Psoas muscle (tissue), 8 donors: ENCODE results near the gene SH3D19. TPM values are rescaled to one million over a fixed set of nuclear protein-coding genes. Genes with fewer than 3 reads are reported as not detected.

Source experiments
- ATAC-seq, 4 donors: fragments of 200-7000 bp; cut with Tn5 transposase; one replicate each; pipeline ENCODE4 v1.9.1; 2020; ENCODE audit warnings: moderate library complexity in 3 of 4, mild to moderate bottlenecking in 2 of 4
- DNase-seq, 2 donors: peaks; one replicate each; pipeline ENCODE4 v3.0.0-alpha.2; 2020
- H3K27ac ChIP-seq: fragments of 200-600 bp; one replicate; pipeline ENCODE4 v1.8.0; 2022
- H3K27me3 ChIP-seq, 3 donors: fragments of 200-600 bp in 1 of 3; one replicate each; pipeline versions ENCODE4 v1.6.1 to v1.8.0; 2013 to 2022; ENCODE audit warnings: low read length in 2 of 3, mild to moderate bottlenecking in 2 of 3, moderate library complexity in 1 of 3; ENCODE audit not compliant: insufficient read depth in 3 of 3
- H3K36me3 ChIP-seq, 2 donors: fragments of 200-600 bp in 1 of 2; one replicate each; pipeline versions ENCODE4 v1.6.1 to v1.8.0; 2013 to 2022; ENCODE audit warnings: low read depth in 1 of 2, mild to moderate bottlenecking in 1 of 2, moderate library complexity in 1 of 2; ENCODE audit not compliant: insufficient read depth in 1 of 2
- H3K4me1 ChIP-seq: fragments of 200-600 bp; one replicate; pipeline ENCODE4 v1.8.0; 2022
- H3K4me3 ChIP-seq: fragments of 200-600 bp; one replicate; pipeline ENCODE4 v1.8.0; 2022; ENCODE audit warnings: mild to moderate bottlenecking
- H3K9me3 ChIP-seq: fragments of 200-600 bp; one replicate; pipeline ENCODE4 v1.8.0; 2022
- WGBS, 3 donors: extraction: QIAGEN DNeasy Blood & Tissue Kit; methylation state at CpG; one replicate each; pipeline versions ENCODE4 v1.1.6 to v1.1.7; 2013; 5-methylcytosine and 5-hydroxymethylcytosine counted together
- intact Hi-C, 2 donors: fragments of 100-400 bp; cut with DNase I; formaldehyde crosslinking; loops; one replicate each; pipeline versions ENCODE4 v1.11.0 to v1.14.2; 2022
- polyA plus RNA-seq, 3 donors: library from polyadenylated mRNA; stranded (reverse); fragments of 200-250 nt; gene quantifications; one replicate each; pipeline ENCODE4 v1.2.3, GENCODE V29; 2013
- total RNA-seq, 4 donors: library from RNA; stranded (reverse); fragmentation: NEBNext Ultra II Directional in 2 of 4; extraction: Animal tissue kit (Norgen Biotek cat#: 25700) in 2 of 4; gene quantifications; one replicate each; pipeline versions ENCODE4 v1.2.1 to v1.2.4, GENCODE V29; 2021 to 2023
- TF ChIP-seq, protein P1 (sequence below): fragments of 200-600 bp; IDR thresholded peaks from one replicate; pipeline ENCODE4 v1.8.0; 2022; ENCODE audit warnings: antibody characterized with exemption
- donor health status: healthy with polysubstance abuse.
- donor health status: DM: no; HTN: no; CAD: no; lungs with moderate emphysema.
- donor health status: Bipolar disorder and iron deficiency.
- donor health status: healthy.
- donor health status: DM: yes; HTN: yes; CAD: no.
- donor health status: DM: no; HTN: no; CAD: no.
- donor health status: DM: no; HTN: no; CAD: no.
- donor health status: DM: yes; HTN: yes; CAD: no.

Gene SH3D19
- total and polyA plus RNA-seq, 7 donors, result 7.0 to 59.0 (median 26.9) TPM

DNA sequence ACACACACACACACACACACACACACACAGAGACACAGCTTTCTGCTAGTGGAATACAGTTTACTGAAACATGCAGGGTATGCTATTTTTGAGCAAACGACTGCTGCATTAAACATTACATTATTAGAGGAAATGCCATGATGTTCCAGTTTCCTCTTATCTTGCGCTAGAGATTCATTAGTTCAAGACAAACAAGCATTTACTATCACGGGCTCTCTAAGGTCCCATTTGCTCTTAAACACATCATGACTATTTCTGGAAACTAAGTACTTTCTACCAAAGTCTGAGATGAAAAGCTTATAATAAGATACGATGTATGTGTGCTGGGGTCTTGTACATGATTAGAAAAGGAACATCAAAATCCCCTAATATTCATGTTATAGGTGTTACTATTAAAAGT is 177.1 kb downstream of the SH3D19 start:
- peaks cover 0 to 52% of the 10 kb centered on the region in 2 donors for H3K36me3 ChIP-seq
- intact Hi-C loops, result no loop called here

DNA sequence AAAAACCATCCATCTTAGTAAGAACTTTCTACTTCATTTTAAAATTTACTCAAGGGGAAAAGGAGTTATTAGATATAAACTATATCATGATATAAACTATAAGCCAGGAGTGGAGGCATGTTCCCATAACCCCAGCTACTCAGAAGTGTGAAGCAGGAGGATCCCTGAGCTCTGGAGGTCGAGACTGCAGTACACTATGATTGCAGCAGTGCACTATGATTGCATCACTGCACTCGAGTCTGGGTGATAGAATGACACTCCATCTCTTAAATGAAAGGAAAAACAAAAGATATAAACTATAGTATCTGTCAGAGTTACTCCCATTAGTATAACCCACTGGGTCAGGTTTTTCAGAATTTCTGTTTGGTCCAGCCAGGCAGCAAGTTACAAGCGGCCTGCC is 178.4 kb downstream of the SH3D19 start:
- Histone ChIP-seq H3K4me3 (no peak overlapping the region), H3K27ac (no peak overlapping the region), H3K9me3 (no peaks in the 10 kb centered on the region), H3K27me3 (no peaks in the 10 kb centered on the region), H3K36me3 (peaks cover 0 to 65% of the 10 kb centered on the region in 2 donors), H3K4me1 (no peaks in the 10 kb centered on the region)
- TF ChIP-seq, protein P1, sequence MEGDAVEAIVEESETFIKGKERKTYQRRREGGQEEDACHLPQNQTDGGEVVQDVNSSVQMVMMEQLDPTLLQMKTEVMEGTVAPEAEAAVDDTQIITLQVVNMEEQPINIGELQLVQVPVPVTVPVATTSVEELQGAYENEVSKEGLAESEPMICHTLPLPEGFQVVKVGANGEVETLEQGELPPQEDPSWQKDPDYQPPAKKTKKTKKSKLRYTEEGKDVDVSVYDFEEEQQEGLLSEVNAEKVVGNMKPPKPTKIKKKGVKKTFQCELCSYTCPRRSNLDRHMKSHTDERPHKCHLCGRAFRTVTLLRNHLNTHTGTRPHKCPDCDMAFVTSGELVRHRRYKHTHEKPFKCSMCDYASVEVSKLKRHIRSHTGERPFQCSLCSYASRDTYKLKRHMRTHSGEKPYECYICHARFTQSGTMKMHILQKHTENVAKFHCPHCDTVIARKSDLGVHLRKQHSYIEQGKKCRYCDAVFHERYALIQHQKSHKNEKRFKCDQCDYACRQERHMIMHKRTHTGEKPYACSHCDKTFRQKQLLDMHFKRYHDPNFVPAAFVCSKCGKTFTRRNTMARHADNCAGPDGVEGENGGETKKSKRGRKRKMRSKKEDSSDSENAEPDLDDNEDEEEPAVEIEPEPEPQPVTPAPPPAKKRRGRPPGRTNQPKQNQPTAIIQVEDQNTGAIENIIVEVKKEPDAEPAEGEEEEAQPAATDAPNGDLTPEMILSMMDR, result no peak
- WGBS, 3 donors, result 84 to 92% (median 88%) methylated on average over 3 of the region's 3 CpGs
- ATAC-seq (no peak), DNase-seq (no peak)
- intact Hi-C loops, result no loop called here

More for the DNA sequence above, 177.1 kb downstream of the SH3D19 start:
- Histone ChIP-seq H3K27ac (no peak overlapping the region), H3K9me3 (no peaks in the 10 kb centered on the region), H3K4me3 (no peak overlapping the region), H3K4me1 (no peaks in the 10 kb centered on the region), H3K27me3 (no peaks in the 10 kb centered on the region)
- TF ChIP-seq, protein P1, result no peak
- WGBS, 3 donors, result 85 to 92% (median 90%) methylated on average over 4 of the region's 4 CpGs
- DNase-seq, result no peak
- no peak for ATAC-seq

DNA sequence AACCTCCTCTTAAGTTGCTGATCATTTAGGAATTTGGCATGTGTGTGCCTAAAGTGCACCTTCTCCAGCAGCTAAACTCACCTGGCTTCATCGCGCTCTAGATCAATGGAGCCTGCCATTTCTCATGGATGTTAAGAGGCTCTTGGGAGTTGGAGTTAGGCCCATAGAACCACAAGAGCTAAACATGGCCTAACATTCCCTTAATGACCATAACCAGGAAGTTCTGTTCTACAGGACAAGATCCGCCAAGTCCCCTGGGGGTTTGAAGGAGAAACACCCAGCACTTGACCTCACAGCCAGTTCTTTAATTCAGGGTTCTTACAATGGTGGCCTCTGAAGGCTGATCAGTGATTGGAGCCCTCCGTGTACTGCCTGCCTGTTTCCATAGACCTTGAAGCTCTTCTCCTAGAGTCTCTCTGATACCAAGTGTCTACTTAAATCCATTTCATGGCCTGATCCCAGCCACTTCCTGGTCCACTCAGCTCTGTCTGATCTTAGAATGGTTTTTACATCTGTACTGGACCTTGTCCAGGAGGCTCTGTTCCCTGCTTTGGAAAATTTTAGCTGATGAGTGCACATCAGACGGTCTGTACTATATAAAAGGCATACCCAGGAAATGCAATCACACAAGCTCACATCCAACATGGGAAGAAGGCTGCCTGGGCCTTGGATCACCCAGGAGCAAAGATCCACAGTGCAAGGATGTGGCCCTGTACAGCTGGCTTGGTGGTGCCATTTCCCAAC is 180.9 kb downstream of the SH3D19 start:
- 74 to 83% (median 82%) methylated on average over 5 of the region's 5 CpGs for WGBS, 3 donors
- Histone ChIP-seq H3K4me1 (no peaks in the 10 kb centered on the region), H3K36me3 (peaks cover 0 to 87% of the 10 kb centered on the region in 2 donors), H3K27me3 (no peaks in the 10 kb centered on the region), H3K9me3 (no peaks in the 10 kb centered on the region), H3K4me3 (no peak overlapping the region), H3K27ac (no peak overlapping the region)
- TF ChIP-seq, protein P1, result no peak
- DNase-seq (no peak), ATAC-seq (peak in 2 of 4 donors; percentile 30 to 32)
- intact Hi-C loops, result no loop called here

DNA sequence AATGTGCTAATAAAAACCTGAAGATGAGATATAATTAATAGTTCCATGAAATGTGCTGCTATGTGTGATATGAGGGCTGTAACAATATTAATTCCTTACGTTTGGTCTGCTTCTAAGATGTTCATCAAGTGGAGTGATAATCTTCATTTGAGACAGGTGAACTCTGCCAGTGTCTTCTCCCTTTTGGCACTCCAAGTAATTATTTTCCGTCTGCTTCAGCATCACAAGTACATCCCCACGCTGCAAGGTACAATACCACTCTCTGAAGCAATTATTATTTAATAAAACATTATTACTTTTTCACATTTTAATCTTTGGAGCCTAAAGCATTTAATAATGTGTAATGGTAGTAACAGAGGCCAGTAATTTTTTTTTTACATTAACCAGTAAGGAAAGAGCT is 181.6 kb downstream of the SH3D19 start:
- peaks cover 0 to 83% of the 10 kb centered on the region in 2 donors for H3K36me3 ChIP-seq
- DNase-seq (no peak), ATAC-seq (no peak)
- H3K27ac ChIP-seq, result no peak overlapping the region
- TF ChIP-seq, protein P1, result no peak
- no peak overlapping the region for H3K4me3 ChIP-seq
- intact Hi-C loops, result no loop called here
- no peaks in the 10 kb centered on the region for H3K9me3 ChIP-seq
- H3K4me1 ChIP-seq, result no peaks in the 10 kb centered on the region
- WGBS, 3 donors, result 83 to 90% (median 84%) methylated on average over 3 of the region's 3 CpGs
- no peaks in the 10 kb centered on the region for H3K27me3 ChIP-seq

DNA sequence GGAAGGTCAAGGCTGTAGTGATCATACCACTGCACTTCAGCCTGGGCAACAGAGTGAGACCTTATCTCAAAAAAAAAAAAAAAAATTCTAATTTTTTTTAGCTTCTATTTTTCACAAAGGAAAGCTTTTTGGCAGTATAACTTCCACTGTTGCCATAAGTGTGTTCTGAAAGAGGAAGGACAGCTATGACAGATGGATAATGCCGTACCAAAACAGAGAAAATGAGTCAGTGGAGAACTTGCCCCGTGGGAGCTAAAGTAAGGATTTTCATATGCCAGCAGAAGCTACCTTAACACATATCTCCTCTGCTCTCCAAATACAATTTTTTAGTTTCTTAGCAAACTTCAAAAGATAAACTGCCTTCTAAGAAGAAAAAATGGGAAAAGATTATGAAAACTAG is 182.2 kb downstream of the SH3D19 start:
- ATAC-seq (no peak), DNase-seq (no peak)
- 87 to 89% (median 87%) methylated on average over 2 of the region's 2 CpGs for WGBS, 3 donors
- Histone ChIP-seq H3K9me3 (no peaks in the 10 kb centered on the region), H3K27ac (no peak overlapping the region), H3K4me1 (no peaks in the 10 kb centered on the region), H3K4me3 (no peak overlapping the region), H3K27me3 (no peaks in the 10 kb centered on the region), H3K36me3 (peaks cover 0 to 81% of the 10 kb centered on the region in 2 donors)
- intact Hi-C loops, result no loop called here
- TF ChIP-seq, protein P1, result no peak
